Ramos (cell line): ENCODE data around the gene GLRX.
"Not testable (repeated sequence)": the region's sequence is repeated elsewhere in the genome, so short reads cannot be mapped to it uniquely, and the experiment has no call there.

ENCODE experiments used
- in situ Hi-C: fragments of 300-500 bp; cut with MboI; formaldehyde crosslinking; loops from one replicate; pipeline ENCODE4 v1.14.3; 2022; ENCODE audit warnings: low sequenced_read_pairs; ENCODE audit not compliant: unreplicated experiment

Gene GLRX

GRCh38 chr5:95856501-95856981 is 34.0 kb upstream of the GLRX start:
- in situ Hi-C loops, result loop anchor here (10.0 kb wide), 2 partner anchors 488 to 748 kb away; no protein-coding TSS in a partner anchor

DNA sequence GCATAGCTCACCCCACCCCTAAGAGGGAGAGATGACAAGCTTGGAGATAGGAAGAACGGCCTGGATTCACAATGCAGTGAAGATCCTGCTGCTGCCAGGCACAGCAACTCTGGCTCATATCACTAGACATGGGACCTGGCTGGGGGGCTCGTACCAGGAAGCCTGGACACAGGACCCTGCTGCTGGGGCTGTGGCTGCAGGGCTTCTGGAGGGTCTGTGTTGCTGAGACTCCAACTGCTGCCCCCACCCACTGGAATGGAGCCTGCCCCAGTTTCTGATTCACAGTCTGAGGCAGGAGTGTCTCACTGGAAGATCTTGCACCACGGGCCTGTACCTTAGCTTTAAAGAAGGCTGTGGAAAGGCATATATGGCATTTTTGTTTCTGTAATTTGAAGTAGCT is 31.0 kb upstream of the GLRX start:
- in situ Hi-C loops, result loop anchor here (10.0 kb wide), 2 partner anchors 491 to 751 kb away; no protein-coding TSS in a partner anchor

- in situ Hi-C loops, result loop anchor here (10.0 kb wide), 2 partner anchors 492 to 752 kb away; no protein-coding TSS in a partner anchor
Measured at GRCh38 chr5:95852567-95852966, 30.0 kb upstream of the GLRX start.

DNA sequence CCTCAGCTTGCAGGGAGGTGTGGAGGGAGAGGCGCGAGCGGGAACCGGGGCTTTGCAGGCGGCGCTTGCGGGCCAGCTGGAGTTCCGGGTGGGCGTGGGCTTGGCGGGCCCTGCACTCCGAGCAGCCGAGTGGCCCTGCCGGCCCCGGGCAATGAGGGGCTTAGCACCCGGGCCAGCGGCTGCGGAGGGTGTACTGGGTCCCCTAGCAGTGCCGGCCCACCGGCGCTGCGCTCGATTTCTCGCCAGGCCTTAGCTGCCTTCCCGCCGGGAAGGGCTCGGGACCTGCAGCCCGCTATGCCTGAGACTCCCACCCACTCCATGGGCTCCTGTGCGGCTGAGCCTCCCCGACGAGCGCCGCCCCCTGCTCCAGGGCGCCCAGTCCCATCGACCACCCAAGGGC is 28.6 kb upstream of the GLRX start:
- in situ Hi-C loops, result loop anchor here (10.0 kb wide), 2 partner anchors 494 to 754 kb away; no protein-coding TSS in a partner anchor

- in situ Hi-C loops, result loop anchor here (10.0 kb wide), 2 partner anchors 494 to 754 kb away; no protein-coding TSS in a partner anchor
Measured at GRCh38 chr5:95850391-95850894, 27.9 kb upstream of the GLRX start.

- in situ Hi-C loops, result loop anchor here (5.0 kb wide), 2 partner anchors 71 to 201 kb away; partner anchors contain the start of gene RFESD
Measured at GRCh38 chr5:95848701-95849100, 26.2 kb upstream of the GLRX start.

DNA sequence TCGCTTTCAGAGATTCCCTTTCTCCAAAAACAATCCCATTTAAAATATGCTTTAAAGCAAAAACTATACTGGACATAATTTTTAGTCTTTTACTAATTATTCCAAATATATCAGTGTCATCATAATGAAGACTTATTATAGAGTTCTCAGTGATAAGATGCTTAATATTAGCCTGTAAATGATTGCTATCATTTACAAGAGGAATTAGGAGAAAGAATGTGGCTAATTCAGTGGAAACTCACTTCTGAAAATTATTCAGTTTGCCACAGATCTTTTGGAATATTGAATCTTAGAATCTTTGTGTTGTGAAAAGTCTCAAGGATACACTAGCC is 24.7 kb upstream of the GLRX start:
- in situ Hi-C loops, result loop anchor here (5.0 kb wide), 2 partner anchors 70 to 200 kb away; partner anchors contain the start of gene RFESD

GRCh38 chr5:95846554-95847260 is 24.2 kb upstream of the GLRX start:
- in situ Hi-C loops, result loop anchor here (5.0 kb wide), 2 partner anchors 69 to 199 kb away; partner anchors contain the start of gene RFESD

- in situ Hi-C loops, result loop anchor here (5.0 kb wide), 2 partner anchors 68 to 198 kb away; partner anchors contain the start of gene RFESD
Measured at GRCh38 chr5:95845391-95845790, 22.9 kb upstream of the GLRX start.

GRCh38 chr5:95843733-95844223 is 21.3 kb upstream of the GLRX start:
- in situ Hi-C loops, result no loop called here

DNA sequence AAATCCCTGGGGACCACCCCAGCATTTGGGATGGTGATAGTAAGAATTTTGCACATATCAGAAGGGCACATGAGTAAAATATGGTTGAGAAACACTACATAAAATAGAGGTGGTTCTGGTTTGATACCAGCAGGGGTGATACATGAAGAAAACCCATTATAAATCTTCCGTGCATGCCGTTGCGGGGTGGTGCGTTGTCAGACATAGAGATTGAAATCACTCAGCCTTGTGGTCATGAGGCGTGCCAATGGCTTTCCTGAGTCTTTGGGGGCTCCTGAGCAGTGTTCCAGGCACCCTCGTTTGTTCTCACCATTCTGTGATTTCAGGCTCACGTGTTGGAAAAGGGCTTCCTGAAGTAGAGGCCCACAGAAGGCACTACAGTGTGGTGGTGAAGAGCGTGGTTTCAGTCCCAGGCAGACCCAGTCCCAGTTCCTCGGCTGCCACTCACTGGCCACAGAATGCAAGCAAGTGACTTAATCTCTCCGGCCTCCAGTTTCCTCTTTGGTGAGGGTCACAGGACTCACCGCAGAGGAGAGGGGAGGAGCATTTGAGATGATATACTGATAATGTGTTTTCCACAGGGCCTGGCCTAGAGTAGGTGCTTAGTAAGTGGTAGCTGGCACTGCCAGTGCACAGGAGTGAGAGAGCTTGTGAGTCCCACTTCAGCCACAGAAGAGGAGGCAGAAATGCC is 20.5 kb upstream of the GLRX start:
- in situ Hi-C loops, result no loop called here

- in situ Hi-C loops, result no loop called here
Measured at GRCh38 chr5:95841914-95842812, 19.6 kb upstream of the GLRX start.

GRCh38 chr5:95840956-95841705 is 18.6 kb upstream of the GLRX start:
- in situ Hi-C loops, result no loop called here

DNA sequence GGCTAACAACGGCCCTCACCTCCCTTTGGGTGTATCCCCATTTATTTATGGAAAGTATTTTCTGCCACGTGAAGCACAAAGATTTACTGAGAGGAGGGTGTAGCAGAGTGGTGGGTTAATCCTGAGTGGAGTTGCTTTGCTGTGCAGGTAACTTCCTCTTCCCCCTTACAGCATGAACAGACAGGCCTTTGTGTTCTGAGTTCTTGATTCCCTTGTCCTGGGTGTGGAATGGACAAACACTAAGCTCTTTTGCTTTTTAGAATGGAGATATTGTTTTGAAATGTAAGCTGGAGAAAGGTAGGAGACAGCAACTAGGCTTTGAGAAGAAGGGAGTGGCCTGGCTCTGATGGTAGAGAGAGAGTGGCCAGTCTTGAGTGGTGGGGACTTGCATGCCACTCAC is 17.1 kb upstream of the GLRX start:
- in situ Hi-C loops, result no loop called here

- in situ Hi-C loops, result no loop called here
Measured at GRCh38 chr5:95838556-95838955, 16.0 kb upstream of the GLRX start.

GRCh38 chr5:95838001-95838520 is 15.5 kb upstream of the GLRX start:
- in situ Hi-C loops, result no loop called here

- in situ Hi-C loops, result no loop called here
Measured at GRCh38 chr5:95837492-95837891, 15.0 kb upstream of the GLRX start.

GRCh38 chr5:95836971-95837370 is 14.4 kb upstream of the GLRX start:
- in situ Hi-C loops, result not testable (repeated sequence)

GRCh38 chr5:95836544-95836943 is 14.0 kb upstream of the GLRX start:
- in situ Hi-C loops, result no loop called here
